ENCODE measurements around the gene SOX8.
"Not testable (repeated sequence)": the region's sequence is repeated elsewhere in the genome, so short reads cannot be mapped to it uniquely, and the experiment has no call there.

DNA sequence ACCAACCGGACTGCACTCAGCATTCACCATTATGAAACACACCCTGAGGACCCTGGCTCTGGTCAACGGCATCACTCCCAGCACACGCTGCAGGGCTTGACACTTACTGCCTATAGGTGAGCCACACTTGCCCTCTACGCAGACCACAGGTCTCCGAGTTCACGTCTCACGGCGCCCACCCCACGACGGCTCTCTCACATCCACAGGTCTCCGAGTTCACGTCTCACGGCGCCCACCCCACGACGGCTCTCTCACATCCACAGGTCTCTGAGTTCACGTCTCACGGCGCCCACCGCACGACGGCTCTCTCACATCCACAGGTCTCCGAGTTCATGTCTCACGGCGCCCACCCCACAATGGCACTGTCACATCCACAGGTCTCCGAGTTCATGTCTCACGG, 25.8 kb upstream of the SOX8 start:
- TF ChIP-seq, protein P1, sequence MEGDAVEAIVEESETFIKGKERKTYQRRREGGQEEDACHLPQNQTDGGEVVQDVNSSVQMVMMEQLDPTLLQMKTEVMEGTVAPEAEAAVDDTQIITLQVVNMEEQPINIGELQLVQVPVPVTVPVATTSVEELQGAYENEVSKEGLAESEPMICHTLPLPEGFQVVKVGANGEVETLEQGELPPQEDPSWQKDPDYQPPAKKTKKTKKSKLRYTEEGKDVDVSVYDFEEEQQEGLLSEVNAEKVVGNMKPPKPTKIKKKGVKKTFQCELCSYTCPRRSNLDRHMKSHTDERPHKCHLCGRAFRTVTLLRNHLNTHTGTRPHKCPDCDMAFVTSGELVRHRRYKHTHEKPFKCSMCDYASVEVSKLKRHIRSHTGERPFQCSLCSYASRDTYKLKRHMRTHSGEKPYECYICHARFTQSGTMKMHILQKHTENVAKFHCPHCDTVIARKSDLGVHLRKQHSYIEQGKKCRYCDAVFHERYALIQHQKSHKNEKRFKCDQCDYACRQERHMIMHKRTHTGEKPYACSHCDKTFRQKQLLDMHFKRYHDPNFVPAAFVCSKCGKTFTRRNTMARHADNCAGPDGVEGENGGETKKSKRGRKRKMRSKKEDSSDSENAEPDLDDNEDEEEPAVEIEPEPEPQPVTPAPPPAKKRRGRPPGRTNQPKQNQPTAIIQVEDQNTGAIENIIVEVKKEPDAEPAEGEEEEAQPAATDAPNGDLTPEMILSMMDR (IDR thresholded peaks at IDR 0.05), result not testable (repeated sequence)
- not testable (repeated sequence) for TF ChIP-seq POLR2A (IDR thresholded peaks at IDR 0.05)

Measured in lower leg skin (tissue), 3 donors.